ENCODE results near the gene XAGE1B.
"Not testable (repeated sequence)": the region's sequence is repeated elsewhere in the genome, so short reads cannot be mapped to it uniquely, and the experiment has no call there.

- not testable (repeated sequence) for TF ChIP-seq POLR2A, CTCF (IDR thresholded peaks at IDR 0.05)
These were observed at the start of gene XAGE1B for GRCh38 chrX:52516987-52517325.
